ENCODE measurements around the gene CPXM1.
"Not testable (repeated sequence)": the region's sequence is repeated elsewhere in the genome, so short reads cannot be mapped to it uniquely, and the experiment has no call there.

DNA sequence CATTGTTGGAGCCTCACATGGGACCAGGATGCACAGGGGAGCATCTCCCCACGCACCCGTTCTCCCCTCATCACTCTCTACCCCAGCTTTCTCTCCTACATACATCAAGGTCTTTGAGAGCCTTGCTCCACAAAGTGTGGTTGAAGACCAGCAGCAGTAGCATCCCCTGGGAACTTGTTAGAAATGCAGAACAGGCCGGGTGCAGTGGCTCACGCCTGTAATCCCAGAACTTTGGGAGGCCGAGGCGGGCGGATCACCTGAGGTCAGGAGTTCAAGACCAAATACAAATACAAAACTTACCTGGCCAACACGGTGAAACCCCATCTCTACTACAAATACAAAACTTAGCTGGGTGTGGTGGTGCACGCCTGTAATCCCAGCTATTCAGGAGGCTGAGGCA, 7.5 kb upstream of the CPXM1 start:
- TF ChIP-seq, protein P1, sequence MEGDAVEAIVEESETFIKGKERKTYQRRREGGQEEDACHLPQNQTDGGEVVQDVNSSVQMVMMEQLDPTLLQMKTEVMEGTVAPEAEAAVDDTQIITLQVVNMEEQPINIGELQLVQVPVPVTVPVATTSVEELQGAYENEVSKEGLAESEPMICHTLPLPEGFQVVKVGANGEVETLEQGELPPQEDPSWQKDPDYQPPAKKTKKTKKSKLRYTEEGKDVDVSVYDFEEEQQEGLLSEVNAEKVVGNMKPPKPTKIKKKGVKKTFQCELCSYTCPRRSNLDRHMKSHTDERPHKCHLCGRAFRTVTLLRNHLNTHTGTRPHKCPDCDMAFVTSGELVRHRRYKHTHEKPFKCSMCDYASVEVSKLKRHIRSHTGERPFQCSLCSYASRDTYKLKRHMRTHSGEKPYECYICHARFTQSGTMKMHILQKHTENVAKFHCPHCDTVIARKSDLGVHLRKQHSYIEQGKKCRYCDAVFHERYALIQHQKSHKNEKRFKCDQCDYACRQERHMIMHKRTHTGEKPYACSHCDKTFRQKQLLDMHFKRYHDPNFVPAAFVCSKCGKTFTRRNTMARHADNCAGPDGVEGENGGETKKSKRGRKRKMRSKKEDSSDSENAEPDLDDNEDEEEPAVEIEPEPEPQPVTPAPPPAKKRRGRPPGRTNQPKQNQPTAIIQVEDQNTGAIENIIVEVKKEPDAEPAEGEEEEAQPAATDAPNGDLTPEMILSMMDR (IDR thresholded peaks at IDR 0.05) = not testable (repeated sequence)
- not testable (repeated sequence) for TF ChIP-seq POLR2A (IDR thresholded peaks at IDR 0.05)

Data from vagina (tissue), 2 donors.